Measurements from ENCODE around the gene MAD1L1.

Gene MAD1L1

DNA sequence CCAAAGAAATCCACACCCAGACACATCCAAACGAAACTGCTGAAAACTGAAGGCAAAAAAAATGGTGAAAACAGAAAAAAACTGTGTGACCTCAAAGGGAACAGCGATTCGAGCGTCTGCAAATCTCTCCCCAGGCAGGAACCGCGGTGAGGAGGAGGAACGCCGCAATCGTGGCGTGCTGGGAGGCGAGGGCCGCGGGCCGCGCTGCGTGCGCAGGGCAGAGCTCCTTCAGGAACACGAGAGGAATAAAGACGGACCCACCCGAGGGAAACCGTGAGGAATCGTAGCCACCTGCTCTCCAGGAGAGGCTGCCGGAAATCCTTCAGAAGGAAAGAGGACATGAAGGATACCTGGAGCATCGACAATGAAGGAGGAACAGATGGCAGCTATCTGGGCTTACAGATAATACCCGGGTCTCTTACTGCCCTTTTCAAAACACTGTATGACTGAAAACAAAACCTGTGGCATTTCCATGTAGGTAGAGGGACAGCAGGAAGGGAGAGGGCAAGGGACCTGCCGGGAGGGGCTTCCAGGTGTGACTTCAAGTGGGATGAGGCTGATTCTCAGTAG is 266.0 kb downstream of the MAD1L1 start:
- DNase-seq: no peak

DNA sequence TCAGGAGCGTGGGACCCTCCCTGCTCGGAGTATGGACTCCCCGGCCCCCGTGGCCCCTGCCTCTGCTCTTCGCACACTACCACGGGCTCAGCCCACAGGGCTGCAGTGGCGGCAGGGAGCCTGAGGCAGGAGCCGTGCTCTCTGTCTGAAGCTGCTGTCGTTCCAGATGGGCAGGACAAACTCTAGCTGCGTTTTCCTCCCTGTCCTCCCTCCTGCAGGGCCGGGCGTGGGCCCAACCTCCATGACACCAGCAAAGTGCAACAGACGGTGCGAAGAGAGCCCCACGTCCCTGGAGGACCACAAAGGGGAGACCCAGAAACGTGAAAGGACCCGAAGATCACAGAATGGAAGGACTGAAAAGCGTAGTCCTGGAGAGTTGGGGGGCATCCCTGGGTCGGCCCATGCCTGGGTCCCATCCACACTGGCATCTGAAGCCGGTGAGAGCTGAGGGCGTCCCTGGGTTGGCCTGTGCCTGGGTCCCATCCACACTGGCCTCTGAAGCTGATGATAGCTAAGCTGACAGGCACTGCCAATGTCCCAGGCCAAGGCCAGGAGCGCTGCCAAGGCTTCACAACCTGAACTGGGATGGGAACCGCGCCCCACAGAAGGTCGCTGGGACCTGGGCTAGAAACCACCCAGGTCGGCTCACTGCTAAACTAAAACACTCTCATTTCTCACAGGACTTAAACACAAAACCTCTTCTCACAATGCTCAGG is 267.0 kb downstream of the MAD1L1 start:
- DNase-seq: no peak

DNA sequence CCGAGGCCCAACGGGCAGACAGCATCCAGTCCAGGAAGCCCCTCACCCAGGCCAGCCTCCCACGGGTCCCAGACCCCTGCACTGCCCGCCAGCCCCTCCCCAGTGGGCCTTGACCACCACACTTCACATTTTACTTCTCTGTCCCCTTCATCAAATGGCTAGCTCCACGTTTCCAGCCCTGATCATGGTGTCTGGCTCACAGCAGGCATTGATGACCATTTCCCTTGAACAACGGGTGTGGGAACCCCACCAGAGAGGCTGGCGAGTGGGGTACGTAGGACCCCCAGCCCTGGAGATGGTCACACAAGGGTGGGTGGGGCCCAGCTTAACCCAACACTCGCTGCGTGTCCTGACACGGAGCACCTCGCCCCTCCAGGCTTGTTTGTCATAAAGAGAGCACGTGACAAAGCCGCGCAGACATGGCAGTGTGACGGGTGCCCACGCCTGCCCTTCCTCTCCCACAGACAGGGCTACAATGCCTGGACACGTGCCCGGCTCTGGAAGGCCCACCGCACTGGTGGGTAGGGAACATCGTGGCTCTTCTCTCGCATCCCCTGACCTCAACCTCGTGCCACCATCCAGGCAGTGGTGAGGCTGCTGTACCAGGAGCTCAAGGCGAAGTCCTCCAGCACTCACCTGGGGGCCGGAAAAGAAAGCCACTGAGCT is 267.7 kb downstream of the MAD1L1 start:
- DNase-seq: no peak

DNA sequence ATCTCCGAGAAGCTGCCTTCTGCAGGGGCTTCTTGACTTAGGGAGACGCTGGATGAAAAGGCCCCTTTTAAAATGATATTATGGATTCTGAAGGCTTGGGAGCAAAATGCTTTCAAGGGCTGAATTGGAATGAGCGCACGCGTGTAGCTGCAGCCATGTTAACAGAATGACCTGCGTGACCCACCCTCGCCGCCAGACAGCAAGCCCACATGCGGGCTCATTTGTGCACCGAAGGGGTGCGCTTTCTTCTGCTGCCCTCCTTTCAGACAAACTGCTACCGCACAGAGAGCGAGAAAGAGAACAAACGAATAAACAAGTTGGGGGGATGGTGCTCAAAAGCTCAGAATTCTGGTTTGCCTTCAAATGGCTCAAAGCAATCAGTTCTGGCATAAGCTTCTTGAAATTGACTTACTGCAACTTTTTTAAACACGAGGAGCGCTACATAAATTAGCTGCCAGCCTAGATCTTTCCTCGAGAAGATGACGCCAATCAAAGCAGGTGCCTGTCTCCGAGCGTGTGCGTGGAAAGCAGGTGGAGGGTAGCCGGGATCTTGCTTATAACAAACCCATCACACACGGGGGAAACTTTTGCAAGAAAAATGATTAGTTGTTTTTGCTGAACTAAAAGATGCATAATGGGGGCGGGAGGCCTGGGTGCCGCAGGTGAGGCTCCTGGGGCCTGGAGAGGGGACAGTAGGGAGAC is 268.4 kb downstream of the MAD1L1 start:
- no peak for DNase-seq

DNA sequence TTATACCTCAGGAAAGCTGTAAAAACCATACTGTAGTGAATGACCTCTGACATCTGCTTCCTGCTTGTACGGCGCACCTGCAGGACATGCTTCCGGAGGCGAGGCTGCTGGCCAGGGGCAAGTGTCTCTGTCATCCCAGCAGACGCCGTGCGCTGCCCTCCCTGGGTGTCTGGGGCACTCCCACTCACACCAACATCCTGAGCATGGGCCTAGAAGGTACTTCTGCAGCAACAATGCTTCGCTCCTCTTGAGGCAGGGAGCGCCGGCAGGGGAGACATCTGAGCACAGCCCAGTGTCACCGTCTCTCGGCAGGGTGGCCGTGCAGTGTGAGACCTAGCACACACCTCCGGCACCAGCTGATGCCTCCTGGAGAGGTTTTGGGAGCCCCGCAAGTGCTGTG is 269.2 kb downstream of the MAD1L1 start:
- DNase-seq: no peak

DNA sequence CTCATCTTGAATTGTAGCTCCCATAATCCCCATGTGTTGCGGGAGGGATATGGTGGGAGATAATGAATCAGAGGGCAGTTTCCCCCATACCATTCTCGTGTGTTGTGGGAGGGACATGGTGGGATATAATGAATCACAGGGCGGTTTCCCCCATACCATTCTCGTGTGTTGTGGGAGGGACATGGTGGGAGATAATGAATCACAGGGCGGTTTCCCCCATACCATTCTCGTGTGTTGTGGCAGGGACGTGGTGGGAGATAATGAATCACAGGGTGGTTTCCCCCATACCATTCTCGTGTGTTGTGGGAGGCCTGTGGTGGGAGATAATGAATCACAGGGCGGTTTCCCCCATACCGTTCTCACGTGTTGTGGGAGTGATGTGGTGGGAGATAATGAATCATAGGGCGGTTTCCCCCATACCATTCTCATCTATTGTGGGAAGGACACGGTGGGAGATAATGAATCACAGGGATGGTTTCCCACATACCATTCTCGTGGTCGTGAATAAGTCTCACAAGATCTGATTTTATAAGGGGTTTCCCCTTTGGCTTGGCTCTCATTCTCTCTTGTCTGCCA is 271.0 kb downstream of the MAD1L1 start:
- DNase-seq: peak; percentile 100

DNA sequence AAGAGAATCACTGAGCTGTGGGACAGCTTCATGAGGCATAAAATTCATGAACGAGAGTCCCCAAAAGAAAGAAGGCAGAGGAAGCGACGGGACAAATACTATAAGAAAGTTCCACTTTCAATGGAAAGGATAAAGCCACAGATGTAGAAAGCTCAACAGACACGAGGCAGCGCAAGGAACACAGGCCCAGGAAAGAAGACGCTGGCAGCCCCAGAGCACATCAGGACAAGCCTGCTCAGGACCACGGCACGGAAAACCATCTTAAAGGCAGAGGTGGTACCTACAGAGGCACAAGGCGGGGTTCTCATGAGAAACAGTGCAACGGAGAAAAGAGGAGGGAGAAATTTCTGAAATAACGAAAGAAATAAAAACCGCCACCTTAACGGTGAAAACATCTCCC is 273.4 kb downstream of the MAD1L1 start:
- no peak for DNase-seq

DNA sequence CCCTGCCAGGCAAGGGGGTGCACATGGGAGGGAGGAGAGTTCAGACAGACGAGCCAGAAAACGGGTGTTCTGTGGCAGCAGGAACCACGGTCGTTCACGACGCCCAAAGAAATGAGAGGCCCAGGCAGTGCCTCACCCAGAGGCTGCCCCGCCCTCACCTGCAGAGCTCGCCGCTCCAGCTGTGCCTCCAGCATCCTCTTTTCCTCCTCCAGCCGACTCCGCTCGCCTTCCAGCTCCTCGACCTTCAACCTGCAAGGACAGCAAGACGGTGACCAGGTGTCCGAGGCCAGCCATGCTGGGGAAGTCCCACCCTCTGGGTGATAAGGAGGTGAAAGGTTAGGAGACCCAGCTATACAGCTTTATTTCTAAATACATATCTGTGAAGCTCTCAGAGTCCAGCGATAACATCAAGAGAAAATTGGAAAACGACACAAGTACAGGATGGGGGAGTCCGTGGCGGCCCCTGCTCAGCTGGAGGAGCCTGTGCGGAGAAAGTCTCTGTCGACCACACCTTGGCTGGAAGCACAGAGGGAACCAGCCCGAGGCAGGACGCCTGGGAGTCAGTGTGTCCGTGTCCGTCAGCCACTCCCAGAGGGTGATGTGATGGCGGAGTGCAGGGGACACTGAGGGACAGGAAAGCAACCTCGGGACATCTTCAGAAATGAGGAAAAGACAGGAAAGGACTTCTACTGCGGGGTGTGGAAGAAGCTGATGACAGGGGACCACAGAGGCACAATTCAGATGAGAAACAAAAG is 275.1 kb downstream of the MAD1L1 start:
- DNase-seq: no peak

DNA sequence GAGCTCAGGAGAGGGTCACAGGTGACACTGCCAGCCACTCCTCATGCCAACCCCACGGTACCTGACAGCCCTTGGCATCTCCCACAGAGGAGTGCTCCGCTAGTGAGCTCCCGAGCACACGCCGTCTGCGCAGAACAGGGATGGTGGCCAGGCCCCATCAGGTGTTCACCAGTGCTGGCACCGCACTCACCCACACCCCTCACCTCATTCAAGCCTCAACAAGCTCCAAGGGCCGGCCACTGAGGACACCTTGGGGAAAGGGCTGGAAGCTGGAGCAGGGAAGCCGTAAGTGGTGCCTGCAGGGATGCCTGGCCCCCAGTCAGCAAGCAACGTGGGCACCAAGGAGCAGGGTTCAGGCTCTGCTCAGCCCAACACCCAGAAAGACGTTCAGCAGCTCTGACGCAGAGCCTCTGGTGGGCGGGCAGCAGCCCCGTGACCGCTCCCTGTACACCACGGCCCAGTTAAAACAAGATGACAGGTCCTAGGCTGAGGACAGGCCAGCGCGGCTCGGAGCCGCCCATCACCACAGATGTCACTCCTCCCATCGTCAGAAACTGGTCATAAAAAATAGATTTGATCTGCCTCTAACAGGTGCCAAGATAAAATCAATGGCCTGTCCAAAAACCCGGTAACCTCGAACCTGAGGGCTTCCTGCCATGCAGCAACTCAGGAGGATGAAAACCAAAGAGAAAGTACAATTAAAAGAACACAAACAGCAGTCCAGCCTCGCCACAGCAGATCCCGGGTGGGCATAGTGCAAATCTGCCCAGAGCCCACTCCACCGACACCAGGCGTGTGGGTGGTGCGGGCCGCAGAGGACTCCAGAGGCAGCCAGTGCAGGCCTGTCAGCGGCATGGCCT is 275.9 kb downstream of the MAD1L1 start:
- no peak for DNase-seq

DNA sequence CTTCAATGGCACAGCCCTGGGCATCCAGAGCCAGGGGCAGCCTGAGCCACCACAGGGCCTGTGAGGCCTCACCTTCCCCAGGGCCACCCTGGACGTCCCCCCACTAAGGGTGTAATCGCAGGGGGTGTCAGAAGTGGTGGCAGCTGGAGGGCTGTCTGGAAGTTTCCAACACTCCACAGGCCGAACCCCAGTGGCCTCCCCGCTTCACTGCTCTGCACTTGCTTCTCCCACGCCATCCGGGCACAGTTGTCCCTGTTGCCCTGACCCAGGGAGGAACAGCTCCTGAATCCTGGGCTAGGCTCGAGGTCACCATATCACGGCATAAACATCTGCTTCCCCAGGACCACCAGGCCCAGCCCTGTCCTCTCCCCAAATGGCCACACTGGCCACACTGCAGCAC is 276.6 kb downstream of the MAD1L1 start:
- DNase-seq: no peak

DNA sequence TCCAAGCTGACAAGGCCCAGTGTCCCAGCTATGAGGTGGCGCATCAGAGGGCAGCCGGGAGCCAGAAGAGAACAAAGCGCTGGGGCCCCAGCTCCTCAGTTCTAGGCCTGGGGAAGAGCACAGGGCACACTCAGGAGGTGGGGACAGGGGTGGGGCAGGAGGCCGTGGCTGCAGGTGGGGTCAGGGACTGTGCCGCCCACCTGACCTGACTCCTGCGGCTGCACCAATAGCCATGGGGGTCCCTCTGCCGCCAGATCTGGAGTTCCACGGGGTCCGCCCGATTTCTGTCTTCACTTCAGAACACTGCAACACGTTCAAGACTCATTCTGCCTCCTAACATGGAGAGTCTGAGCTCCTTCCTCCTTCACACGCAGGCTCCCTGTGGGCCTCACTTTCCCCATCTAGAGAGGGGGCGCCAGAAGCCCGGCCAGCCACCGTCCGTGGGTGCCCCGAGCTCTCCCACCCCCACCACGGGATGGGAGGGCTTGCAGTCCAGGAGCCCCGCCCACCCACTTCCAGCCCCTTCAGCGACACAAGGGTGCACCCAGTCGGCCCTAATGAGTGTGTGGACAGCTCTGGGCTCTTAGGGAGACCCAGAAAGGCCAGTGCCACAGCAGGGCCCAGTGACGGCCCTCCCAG is 278.3 kb downstream of the MAD1L1 start:
- DNase-seq: no peak

DNA sequence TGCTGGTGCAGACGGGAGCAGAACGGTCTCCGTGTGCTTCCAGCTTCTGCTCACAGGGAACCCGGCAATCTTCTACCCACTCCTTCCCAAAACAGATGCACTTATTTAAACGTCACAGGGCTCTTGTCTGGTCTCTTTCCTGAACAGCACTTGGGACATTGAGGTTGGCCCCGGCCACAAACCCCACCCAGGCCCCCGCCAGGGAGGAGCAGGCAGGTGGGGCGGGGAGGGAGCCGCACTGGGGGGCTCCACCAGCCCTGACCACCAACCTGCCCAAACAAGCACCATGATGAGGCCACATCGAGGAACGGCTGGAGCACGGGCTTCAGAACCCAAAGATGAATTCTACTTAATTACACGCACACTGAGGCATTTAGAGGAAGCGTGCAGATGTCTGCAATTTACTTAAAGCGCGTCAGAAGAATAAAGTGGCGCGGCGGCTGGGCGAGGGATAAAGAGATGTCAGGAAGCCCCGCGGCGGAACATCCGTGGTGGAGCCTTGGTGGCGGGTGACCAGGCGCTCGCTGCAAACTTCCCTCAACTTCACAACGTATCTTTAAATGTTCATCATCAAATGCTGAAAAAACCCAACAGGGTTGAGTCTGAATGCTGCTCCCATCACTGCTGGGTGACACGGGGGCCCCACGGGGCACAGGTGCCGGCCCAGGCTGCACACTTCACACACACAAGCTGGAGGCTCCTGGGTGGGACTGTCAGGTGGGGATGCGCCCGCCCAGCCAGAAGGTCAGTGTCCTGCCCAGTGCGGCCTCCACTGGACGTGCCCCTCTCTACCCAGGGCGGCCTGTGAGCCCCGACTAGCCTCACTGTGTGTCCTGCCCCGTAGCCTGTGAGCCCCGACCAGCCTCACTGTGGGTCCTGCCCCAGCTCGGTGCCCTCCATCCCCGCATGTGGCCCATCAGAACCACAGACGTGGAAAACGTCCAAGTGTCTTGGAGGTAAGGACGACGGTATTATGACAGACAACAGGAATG is 279.2 kb downstream of the MAD1L1 start:
- DNase-seq: peak; percentile 37

DNA sequence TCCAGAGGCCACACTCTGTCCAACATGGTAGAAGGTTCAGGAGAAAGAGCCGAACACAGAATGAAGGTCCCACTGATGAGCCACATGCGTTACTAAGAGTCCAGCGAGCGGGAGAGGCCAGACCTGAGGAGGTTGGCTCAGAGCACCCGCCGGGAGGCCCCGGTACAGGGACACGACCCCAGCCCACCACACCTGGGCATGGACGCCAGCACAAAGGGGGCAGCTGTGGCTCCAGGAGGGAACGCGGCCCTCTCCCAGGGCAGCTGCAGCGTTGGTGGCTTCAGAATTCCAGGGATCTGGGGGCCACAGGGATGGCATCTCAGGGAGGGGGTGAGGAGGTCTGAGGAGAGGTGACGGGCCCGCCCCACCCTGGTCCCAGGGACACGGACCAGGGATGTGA is 280.0 kb downstream of the MAD1L1 start:
- no peak for DNase-seq

DNA sequence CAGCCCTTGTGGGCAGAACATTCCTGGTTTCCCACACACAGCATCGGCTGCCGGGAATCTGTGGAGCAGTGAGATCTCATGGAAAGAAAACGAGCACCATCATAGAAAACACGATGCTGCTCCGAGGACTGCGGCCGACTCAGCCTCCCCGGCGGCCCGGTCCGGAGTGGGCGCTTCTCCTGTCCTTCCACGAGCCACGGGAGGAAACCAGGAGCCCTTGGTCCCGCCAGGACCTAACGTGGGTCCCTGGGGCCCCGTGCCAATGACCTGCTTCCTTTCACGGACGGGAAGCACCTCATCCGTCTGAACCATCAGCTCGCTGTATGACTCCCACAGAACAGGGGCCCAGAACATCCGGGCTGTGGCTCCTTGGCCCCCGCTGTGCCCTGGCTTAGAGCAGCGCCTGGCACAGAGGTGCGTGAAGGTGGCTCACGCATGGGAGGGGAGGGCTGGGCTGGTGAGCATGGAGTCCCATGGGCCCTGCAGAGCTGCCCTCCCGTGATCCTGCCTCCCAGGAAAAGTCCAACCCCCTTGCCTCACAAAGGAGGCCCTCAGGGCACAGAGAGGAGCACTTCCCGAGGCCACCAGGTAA is 280.5 kb downstream of the MAD1L1 start:
- DNase-seq: no peak

DNA sequence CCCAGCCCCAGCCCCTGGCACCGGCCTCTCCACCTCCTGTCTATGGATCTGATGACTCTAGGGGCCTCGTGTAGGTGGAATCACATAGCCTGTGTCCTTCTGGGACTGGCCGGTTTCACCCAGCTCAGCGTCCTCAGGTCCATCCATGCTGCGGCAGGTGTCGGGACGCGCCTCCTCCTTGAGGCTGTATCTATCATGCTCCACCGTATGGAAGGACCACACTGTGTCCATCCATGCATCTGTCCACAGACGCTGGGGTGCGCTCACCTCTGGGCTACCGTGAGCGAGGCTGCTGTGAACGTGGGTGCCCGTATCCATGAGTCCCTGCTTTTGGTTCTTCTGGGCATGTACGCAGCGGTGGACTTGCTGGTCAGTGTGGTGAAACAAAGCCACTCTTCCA is 281.1 kb downstream of the MAD1L1 start:
- no peak for DNase-seq

DNA sequence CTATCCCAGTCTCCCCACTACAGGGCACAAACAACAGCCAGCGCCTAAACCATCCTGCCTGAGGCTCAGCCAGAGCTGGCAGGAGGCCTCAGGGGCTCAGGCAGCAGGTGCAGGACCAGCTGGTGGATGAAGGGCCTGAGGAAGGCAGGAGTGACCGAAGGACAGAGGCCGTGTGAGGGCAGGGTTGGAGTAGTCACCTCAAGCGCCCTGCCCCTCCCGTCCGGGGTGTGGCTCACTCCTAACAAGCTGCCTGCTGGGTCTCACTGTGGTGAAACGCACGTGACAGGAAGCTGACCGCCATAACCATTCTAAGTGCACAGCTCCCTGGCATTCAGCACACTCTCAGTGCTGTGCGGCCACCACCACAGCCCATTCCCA is 281.6 kb downstream of the MAD1L1 start:
- DNase-seq: peak; percentile 22

DNA sequence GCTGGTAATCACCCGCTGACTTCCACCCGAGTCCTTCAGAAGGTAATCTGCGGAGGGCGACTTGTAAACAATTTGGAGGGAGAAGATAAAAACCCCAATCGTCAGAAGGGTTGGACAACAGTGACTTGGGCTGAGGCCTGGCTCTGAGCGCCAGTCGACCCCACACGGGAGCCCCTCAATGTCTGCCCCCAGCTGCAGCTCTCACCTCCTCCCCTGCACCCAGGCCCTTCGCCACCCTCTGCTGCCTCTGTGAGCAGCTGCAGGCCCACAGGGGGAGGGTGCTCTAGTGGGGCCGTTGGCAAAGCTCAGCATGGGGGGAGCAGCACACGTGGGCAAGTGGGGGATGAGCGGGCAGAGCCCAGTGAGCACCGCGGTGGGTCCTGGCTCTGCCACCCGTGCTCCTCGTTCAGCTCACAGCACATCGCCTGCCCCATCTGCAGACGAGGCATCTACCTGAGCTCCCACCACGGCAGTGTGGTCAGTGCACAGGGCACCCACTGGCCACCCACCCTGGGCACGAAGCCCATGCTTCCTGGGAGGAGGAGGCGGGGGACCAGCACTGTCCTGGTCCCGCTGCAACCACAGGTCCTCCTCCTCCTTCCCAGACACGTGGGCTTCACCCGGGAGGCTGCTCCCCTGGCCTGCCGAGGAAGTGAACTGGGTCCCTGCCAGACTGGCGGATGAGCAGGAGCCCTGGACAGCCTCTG is 282.1 kb downstream of the MAD1L1 start:
- no peak for DNase-seq

DNA sequence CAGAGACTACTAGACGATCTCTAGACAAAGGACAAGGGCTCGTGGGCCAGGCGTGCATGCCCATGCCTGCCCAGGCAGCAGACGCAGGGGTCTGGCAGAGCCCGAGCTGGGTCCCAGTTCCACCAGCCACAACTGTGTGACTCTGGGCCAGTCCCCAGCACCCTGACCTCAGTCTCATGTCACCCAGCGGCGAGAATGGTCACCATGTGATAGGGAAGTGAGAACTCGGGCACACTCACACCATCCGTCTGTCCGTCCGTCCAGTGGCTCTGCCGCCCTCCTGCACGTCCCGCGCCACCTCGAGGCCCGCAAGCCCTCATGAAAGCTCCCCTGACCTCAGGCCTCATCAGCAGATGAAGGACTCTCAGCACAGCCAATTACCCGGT is 282.7 kb downstream of the MAD1L1 start:
- DNase-seq: no peak

DNA sequence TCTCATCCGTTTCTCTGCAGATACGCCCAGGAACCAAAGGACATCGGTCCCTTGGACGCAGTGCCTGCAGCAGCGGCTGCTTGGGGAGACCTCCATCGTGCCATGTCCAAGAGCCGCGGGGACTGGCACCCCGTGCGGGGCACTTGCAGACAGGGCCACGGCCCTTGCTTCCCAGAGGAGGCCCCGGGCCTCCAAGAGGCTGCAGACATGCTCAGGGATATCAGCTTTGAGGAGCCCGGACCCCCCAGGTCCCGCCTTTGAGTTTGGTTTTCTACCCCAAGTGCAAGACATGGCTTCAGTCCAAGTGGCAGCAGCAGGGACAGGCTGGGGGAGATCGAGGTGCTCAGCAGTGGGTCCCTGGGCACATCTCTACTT is 283.1 kb downstream of the MAD1L1 start:
- no peak for DNase-seq
